SKM-1 (cell line): Measurements from ENCODE around the gene NOXA1.
A peak's percentile ranks its signal among the peaks of the same experiment; 100 is the strongest.
"Not testable (repeated sequence)": the region's sequence is repeated elsewhere in the genome, so short reads cannot be mapped to it uniquely, and the experiment has no call there.

Experiments used
- DNase-seq: peaks from one replicate; lab custom pipeline; 2025; ENCODE audit not compliant: unreplicated experiment; lab: John Stamatoyannopoulos, UW

Gene NOXA1, protein sequence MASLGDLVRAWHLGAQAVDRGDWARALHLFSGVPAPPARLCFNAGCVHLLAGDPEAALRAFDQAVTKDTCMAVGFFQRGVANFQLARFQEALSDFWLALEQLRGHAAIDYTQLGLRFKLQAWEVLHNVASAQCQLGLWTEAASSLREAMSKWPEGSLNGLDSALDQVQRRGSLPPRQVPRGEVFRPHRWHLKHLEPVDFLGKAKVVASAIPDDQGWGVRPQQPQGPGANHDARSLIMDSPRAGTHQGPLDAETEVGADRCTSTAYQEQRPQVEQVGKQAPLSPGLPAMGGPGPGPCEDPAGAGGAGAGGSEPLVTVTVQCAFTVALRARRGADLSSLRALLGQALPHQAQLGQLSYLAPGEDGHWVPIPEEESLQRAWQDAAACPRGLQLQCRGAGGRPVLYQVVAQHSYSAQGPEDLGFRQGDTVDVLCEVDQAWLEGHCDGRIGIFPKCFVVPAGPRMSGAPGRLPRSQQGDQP

GRCh38 chr9:137422604-137423513 lies at the start of gene NOXA1, which contains the start of gene EXD3:
Gene NOXA1, plus strand, starts transcription at chr9:137423393. Its CDS starts 137 bp downstream, at chr9:137423530.
Gene EXD3, minus strand, starts transcription at chr9:137423162. Its CDS starts 27,805 bp downstream, at chr9:137395357.
- peak; percentile 73 for DNase-seq

GRCh38 chr9:137373611-137373980 lies 49.6 kb upstream of the NOXA1 start:
- DNase-seq, result no peak

DNA sequence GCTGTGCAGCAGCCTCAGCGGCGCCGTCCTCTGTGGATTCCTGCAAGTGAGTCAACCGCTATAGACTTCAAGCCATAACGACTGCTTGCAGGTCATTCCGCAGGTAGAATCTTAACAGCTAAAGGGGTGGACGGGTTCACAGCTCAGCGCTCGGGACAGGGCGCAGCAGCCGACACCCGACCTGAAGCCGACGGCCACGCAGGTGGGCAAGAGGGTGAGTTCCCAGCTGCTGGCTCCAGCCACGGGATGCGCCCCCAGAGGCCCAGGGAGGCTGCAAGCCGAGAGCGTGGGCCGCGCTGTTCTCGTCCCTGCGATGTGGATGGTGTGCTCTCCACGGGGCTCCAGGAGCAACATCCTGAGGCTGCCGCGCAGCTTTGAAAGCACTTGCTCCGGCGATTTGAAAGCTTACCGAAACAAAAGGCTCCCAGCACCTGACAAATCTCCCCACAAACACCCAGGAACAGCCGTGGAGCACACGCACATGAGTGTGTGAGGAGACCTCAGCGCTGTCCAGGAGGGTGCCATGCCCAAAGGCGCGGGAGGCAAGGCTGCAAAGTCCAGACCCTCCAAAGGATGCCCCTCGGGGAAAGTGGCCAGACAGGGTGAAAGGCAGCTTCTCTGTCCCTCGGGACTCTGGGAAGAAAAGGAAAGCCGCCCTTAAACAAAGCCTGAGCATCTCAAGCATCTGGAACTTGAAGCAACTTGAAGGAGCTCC lies 48.9 kb upstream of the NOXA1 start:
- DNase-seq, result no peak

DNA sequence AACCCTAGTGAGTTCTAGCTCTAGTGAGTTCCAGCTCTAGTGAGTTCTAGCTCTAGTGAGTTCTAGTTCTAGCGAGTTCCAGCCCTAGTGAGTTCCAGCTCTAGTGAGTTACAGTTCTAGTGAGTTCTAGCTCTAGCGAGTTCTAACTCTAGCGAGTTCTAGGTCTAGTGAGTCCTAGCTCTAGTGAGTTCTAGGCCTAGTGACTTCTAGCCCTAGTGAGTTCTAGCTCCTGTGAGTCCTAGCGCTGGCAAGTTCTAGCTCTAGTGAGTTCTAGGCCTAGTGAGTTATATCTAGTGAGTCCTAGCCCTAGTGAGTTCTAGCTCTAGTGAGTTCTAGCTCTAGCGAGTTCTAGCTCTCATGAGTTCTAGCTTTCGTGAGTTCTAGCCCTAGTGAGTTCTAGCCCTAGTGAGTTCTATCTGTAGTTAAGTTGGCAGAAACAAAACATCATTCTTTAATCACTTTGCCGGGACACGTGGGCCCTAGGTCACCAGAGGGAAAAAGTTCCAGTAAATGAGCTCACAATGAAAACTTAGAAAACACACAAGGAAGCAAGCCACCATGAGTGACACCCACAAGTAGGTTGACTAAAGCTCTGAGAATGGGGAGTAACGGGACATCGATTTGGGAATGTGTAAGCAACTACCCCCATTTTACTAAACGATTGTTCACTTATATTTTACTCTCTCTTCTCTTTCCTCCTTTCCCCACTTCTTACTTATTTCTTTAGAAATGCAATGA lies 47.7 kb upstream of the NOXA1 start:
- DNase-seq, result no peak

DNA sequence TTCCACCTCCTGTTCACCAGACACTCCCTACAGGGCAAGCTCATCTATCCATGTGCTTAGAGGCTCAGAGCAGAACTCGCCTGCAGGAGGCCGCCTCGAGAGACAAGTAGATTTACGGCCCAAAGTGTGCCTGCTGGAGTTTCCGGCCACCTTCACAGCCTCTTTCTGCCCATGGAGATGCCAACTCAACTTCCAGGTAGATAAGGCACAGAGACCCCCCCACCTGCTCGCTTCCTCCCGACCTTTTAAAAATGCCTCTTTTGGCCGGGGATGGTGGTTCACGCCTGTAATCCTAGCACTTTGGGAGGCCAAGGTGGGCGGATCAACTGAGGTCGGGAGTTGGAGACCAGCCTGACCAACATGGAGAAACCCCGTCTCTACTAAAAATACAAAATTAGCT lies 46.8 kb upstream of the NOXA1 start:
- no peak for DNase-seq

GRCh38 chr9:137378688-137379410 lies 44.3 kb upstream of the NOXA1 start:
- DNase-seq, result not testable (repeated sequence)

DNA sequence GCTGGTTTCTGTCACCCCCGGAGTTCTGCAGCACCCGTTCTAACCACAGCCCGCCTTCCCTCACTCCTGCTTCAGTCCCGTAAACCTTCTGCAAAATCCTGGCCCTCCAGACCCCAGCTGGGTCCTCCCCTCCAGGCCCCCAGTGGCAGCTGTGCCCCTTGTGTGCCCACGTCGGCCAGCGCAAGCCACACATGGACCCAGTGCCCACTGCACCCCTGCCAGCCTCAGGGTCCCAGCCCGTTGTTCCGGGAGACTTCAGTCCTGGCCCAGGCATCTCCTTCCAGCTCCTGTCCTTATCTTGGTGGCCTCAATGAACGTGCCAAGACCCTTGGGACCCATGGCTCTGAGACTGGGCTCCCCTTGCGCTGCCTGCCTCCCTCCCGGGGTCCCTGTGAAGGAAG lies 43.4 kb upstream of the NOXA1 start:
- DNase-seq, result no peak

DNA sequence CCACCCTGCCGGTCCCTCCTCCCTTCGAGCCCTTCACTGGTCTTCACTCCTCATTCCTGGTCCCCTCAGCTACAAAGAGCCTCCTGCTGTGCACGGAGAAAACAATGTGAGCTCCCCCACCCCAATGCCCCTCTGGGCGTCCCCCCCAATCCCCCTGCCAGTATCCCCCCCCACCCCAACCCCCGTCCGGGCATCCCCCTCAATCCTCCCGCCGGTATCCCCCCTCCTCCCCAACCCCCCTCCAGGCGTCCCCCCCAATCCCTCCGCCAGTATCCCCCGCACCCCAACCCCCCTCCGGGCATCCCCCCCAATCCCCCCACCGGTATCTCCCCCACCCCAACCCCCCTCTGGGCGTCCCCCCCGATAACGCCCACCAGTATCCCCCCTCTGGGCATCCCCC lies 43.0 kb upstream of the NOXA1 start:
- no peak for DNase-seq

DNA sequence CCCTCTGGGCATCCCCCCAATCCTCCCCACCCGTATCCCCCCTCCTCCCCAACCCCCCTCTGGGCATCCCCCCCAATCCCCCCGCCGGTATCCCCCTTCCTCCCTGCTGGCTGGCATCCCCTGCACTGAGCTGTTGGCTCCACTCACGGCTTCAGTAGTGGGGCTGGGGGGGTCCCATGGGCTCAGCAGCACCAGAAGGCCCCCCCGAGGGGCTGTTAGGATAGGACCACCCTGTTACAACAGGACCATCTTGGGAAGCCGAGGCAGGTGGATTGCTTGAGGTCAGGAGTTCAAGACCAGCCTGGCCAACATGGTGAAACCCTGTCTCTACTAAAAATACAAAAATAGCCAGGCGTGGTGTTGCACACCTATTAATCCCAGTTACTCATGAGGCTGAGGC lies 42.6 kb upstream of the NOXA1 start:
- no peak for DNase-seq

- DNase-seq, result no peak
Measured at GRCh38 chr9:137381501-137382443, 41.4 kb upstream of the NOXA1 start.

DNA sequence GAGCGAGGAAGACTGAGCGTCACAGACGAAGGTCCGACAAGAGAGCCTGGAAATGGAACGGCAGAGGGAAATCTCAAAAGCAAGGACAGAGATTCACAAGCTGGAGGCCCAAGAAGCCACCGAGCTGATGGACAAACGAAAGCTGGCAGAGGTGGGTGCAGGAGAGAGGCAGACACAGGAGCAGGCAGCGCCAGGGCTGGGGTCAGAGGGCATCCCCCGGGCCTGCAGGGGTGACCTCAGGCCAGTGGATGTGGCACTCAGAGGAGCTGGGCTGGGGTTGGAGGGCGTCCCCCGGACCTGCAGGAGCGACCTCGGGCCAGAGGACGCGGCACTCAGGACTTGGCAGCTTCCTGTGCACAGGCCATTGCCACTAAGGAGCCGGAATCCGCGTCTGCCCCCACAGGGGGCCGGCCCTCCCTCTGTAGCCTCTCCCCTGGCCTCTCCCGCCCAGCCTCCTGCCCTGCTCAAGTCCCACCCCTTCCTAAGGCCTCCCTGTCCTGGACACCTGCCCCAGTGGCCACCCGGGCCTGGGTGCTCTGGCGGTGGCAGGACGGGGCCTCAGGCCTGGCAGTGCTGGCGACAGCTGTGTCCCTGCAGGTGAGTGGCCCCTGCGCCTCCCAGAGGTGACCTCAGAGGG lies 40.6 kb upstream of the NOXA1 start:
- no peak for DNase-seq

- no peak for DNase-seq
Measured at GRCh38 chr9:137383081-137383783, 40.0 kb upstream of the NOXA1 start.

GRCh38 chr9:137383784-137384756 lies 39.1 kb upstream of the NOXA1 start:
- DNase-seq, result no peak

- no peak for DNase-seq
Measured at GRCh38 chr9:137385061-137385655, 38.0 kb upstream of the NOXA1 start.

GRCh38 chr9:137386507-137387113 lies 36.6 kb upstream of the NOXA1 start:
- DNase-seq, result not testable (repeated sequence)
